GM13977 (cell line): ENCODE measurements around the gene CEP152.
A peak's percentile ranks its signal among the peaks of the same experiment; 100 is the strongest.
"Not testable (repeated sequence)": the region's sequence is repeated elsewhere in the genome, so short reads cannot be mapped to it uniquely, and the experiment has no call there.

ENCODE experiments used
- DNase-seq: peaks from one replicate; pipeline ENCODE4 v3.0.0; 2012; ENCODE audit warnings: low spot score
- in situ Hi-C: fragments of 300-500 bp; cut with MboI; formaldehyde crosslinking; loops from one replicate; pipeline ENCODE4 v1.12.0; 2022; ENCODE audit warnings: low sequenced_read_pairs, low pct_unique_long_range_greater_than_20kb, mixed read lengths, inconsistent platforms; ENCODE audit not compliant: unreplicated experiment
- TF ChIP-seq, protein P1 (sequence below): IDR thresholded peaks from 2 replicates; pipeline ENCODE4 v1.5.1; 2012; ENCODE audit warnings: mild to moderate bottlenecking, control low read depth; ENCODE audit not compliant: insufficient read depth; ENCODE audit errors: extremely low read depth, missing control alignments

Gene CEP152

GRCh38 chr15:48800245-48800644 lies 10.6 kb downstream of the CEP152 start:
- in situ Hi-C loops = loop anchor here (25.0 kb wide), 1 partner anchor 438 kb away; no protein-coding TSS in a partner anchor
- TF ChIP-seq, protein P1, sequence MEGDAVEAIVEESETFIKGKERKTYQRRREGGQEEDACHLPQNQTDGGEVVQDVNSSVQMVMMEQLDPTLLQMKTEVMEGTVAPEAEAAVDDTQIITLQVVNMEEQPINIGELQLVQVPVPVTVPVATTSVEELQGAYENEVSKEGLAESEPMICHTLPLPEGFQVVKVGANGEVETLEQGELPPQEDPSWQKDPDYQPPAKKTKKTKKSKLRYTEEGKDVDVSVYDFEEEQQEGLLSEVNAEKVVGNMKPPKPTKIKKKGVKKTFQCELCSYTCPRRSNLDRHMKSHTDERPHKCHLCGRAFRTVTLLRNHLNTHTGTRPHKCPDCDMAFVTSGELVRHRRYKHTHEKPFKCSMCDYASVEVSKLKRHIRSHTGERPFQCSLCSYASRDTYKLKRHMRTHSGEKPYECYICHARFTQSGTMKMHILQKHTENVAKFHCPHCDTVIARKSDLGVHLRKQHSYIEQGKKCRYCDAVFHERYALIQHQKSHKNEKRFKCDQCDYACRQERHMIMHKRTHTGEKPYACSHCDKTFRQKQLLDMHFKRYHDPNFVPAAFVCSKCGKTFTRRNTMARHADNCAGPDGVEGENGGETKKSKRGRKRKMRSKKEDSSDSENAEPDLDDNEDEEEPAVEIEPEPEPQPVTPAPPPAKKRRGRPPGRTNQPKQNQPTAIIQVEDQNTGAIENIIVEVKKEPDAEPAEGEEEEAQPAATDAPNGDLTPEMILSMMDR = no peak
- no peak for DNase-seq

- no peak for DNase-seq
- in situ Hi-C loops = no loop called here
- TF ChIP-seq, protein P1 = no peak
Measured at GRCh38 chr15:48798319-48798718, 12.6 kb downstream of the CEP152 start.

DNA sequence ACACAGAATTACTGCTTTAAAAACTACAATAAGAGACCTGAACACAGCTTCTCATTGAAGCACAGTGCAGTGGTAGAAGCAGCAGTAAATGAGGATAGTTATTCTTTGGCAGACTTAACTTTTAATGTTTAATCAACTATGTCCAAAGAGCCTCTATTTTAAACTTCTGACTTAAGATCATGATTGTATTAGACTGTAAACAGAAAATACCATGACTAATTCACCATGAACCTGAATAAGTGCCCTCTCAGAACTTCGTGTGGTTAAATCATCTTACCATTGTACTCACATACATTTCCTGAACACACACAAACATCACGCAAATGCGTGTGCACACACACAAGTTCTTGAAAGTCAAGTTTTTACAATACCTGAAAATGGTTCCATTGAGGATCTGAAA lies 13.9 kb downstream of the CEP152 start:
- in situ Hi-C loops = no loop called here
- TF ChIP-seq, protein P1 = no peak

DNA sequence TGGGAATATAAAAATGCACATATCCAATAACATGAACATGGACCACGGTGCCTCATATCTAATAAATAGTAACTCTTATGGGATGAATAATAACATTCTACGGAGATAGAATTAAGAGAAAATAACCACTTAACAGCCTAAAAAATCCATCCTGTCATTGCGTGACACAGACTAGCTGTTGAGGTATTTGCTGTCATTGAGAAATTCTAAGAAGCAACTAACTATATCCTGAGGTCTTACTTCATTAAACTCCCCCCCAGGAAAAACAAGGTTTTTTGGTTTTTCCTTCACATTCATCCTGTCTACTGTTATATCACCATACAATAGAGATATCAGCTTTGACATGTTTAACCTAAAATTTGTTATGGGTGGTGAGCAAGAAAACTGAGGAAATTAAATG lies 14.3 kb downstream of the CEP152 start:
- DNase-seq = no peak
- TF ChIP-seq, protein P1 = no peak
- in situ Hi-C loops = no loop called here

More for the DNA sequence above, 13.9 kb downstream of the CEP152 start:
- no peak for DNase-seq

GRCh38 chr15:48795901-48796300 lies 15.0 kb downstream of the CEP152 start:
- in situ Hi-C loops = no loop called here
- TF ChIP-seq, protein P1 = no peak
- DNase-seq = no peak

- peak; percentile 52 for DNase-seq
- in situ Hi-C loops = no loop called here
- TF ChIP-seq, protein P1 = no peak
Measured at GRCh38 chr15:48794697-48795134, 16.2 kb downstream of the CEP152 start.

DNA sequence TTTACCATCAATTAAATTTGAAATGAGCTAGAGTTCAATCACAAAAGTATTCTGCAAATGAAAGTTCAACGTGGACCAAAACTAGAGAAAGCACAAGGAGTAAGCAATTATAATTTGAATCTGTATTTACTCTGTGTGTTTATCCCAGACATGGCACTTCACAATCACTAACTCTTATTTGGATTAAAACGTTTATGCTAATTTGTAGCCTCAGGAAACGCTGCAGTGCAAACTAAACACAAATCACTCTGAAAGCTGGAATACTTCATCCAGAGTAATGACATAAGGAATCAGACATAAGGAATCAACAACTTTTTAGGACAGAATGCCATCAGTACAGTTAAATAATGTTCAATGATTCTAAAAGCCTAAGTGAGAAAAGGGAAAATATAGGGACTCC lies 18.5 kb downstream of the CEP152 start:
- TF ChIP-seq, protein P1 = no peak
- DNase-seq = no peak
- in situ Hi-C loops = no loop called here

DNA sequence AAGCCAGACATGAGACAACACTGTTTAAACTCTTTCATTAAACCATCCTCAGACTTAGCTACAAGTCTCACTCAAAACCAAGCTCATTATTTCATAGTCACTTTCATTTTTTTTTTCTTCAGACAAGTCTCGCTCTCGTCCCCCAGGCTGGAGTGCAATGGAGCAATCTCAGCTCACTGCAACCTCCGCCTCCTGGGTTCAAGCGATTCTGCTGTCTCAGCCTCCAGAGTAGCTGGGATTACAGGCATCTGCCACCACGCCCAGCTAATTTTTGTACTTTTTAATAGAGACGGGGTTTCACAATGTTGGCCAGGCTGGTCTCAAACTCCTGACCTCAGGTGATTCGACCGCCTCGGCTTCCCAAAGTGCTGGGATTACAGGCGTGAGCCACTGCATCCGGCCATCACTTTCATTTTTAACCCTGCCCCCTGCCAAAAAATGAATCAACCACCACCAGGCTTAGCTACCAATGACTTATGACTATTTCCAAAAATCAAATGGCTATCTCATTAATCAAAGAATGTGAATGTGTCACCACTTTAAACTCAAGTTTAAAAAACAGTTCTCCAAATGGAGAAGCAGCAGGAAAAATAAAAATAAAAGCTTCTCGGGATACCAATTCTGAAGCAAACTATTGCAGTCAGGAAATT lies 20.3 kb downstream of the CEP152 start:
- in situ Hi-C loops, DNase-seq: not testable (repeated sequence)
